GM21515 (cell line): ENCODE results near the gene ADM5.

ENCODE experiments used
- ATAC-seq: cut with Tn5 transposase; IDR thresholded peaks from one replicate; pipeline ENCODE4 v1.9.1; 2021; ENCODE audit not compliant: unreplicated experiment

ADM5 gene

DNA sequence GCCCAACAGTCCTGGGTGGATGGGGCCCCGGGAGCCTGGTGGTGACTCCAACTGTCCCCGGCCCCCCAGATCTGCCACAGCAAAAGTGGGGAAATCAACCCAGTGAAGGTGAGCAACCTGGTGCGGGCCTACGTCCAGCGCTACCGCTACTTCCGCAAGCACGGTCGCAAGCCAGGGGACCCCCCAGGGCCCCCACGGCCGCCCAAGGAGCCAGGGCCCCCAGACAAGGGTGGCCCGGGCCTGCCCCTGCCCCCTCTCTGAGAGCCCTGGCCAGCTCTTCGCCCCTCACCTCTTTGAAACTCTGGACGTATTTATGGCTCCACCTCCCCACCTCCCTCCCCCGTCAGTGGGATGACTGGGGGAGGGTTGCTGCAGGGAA lies 31.3 kb upstream of the ADM5 start:
- ATAC-seq, result no peak

DNA sequence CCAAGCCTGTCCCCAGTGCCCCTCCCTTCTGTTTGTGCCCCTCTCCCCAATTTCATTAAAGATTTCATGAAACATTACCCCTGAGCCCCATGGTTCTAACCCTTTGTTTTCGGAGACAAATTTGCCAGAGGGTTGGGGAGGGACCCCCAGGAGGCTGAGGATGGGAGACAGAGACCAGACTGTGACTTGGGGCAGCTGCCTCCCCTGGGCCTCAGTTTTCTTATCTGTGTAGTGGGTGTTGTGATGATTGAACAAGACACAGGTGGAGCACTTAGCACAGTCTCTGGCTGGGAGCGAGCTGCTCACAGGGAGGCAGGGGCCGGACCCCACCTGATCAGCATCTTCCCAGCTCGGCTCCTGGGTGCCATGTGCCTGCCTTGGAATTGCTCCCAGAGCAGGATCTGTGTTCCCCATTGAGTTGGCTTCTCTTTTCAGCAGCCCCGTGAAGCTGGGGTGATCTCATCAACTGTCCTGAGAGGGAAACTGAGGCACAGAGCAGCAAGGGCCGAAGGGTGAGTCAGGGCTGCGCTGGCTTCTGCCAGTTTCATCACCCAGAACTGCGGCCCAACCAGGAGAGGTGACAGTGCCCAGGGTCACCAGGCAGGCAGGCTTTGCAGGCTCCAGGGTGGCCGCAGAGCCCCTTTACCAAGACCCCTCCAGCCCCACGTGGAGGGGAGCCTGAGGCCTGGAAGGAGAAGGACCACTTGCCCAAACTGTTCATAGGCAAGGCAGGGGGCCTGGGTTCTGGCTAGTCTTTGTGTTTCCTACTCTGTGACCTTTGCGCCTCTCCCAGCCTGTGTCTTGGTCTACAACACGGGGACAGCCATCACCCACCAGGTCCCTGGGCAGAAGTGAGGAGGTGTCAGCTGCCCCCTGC lies 30.6 kb upstream of the ADM5 start:
- ATAC-seq, result no peak

DNA sequence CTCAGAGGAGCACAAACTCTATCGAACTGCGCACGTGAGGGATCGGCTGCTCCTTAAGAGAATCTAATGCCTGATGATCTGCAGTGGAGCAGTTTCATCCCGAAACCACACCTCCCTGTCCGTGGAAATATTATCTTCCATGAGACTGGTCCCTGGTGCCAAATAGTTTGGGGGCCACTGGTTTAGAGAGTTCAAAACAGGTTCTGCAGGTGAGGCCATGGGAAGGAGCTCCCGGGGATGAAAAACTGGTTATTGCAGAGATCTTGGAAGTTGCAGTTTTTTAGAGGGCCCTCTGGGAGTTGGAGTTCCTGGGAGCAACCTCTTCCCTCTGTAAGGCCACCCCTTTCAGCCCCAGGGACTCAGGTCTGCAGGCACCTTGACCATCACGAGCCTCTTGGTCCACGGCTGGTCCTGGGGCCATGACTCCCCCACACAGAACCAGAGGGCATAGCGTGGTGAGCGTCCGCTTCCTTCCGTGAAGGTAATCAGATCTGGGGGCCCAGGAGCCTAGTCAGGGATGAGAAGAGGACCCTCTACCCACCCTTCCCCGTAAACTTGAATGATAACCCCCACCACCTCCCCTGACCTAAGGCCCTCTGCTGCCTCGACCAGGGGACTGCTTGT lies 28.9 kb upstream of the ADM5 start:
- no peak for ATAC-seq

DNA sequence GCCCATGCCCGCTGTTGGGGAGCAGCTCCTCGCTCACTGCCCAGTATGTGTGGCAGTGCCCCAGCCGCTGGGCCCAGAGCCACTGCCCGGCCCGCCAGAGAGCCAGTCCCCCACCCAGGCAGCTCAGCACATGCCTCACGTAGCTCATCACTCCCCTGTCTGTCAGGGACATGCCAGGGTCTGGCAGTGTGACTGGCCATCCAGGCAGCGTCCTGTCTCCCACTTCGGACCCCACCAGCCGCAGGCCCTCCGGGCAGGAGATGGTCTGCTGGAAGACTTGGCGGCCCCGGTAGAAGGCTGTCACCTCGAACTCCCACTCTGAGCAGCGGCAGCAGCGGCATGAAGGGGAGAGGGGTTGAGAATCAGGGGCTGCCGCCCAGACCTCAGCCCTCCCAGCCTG lies 27.4 kb upstream of the ADM5 start:
- no peak for ATAC-seq

DNA sequence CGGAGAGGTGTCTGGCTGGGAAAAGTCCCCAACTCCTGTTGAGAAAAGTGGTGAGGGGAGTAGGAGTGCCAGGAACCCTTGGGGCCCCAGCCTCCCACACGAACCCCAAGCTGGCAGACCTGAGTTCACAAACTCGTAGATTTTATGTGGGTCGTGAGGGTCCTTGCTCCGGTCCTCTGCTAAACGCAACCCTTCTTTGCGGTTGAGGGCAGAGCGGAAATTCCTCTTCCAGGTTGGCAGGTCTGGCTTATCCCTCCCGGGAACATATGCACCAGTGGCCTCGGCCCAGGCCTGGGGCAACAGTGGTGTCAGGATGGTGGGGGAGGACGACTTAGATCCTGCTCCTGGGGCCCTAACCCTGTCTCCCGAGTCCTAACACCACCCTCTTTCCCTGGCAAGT lies 26.2 kb upstream of the ADM5 start:
- ATAC-seq, result no peak

DNA sequence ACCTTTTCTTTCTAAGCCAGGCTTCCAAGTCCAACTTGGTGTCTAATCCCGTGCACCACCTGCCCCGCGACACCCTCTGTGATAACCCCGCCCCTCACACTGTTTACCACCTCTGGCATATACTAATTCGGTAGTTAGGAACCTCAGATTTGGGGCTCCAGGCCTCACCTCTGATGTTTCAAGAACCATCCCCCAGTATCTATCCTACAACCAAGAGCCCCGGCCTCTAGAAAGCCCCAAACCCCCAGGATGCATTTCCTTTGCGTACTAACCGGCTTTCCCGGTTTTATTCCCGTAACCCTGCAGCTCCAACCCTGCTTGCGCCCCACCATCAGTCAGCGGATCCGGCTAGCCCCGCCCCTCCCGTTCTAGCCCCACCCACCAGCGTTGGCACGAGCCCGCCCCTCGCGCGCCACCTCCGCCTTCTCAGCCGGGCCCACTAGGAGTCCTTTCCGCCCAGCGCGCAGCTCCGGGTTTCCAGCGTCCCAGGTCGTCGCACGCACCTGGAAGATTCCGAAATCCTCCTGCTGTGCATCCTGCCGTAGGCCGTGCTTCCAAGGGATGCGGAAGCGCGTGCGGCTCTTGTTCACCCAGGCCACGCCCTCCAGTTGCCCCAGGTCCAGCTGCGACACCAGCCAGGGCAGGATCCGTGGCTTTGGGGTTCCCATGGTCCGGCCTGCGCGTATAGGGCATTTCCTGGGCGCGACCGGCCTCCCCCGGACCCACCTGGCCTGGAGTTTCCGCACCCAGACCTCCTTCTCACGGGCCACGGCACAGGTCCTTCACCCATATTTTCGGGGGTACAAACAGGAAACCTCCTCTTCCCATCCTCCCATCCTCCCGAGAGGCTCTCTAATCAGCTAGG lies 25.0 kb upstream of the ADM5 start:
- peak; percentile 29 for ATAC-seq

DNA sequence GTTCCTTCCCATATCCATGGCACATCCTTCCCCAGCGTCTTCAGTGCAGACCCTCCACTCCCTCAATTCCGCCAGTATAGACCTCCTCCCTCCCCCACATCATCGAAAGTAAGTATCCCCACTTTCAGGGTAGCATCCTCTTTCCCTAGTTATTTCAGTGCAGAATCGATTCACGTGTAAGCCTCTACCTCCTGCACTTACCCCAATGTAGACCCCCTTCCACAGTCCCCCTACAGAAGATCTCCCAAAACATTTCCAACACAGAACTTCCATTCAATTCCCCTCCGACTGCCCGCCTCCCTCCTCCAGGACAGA lies 24.4 kb upstream of the ADM5 start:
- no peak for ATAC-seq

DNA sequence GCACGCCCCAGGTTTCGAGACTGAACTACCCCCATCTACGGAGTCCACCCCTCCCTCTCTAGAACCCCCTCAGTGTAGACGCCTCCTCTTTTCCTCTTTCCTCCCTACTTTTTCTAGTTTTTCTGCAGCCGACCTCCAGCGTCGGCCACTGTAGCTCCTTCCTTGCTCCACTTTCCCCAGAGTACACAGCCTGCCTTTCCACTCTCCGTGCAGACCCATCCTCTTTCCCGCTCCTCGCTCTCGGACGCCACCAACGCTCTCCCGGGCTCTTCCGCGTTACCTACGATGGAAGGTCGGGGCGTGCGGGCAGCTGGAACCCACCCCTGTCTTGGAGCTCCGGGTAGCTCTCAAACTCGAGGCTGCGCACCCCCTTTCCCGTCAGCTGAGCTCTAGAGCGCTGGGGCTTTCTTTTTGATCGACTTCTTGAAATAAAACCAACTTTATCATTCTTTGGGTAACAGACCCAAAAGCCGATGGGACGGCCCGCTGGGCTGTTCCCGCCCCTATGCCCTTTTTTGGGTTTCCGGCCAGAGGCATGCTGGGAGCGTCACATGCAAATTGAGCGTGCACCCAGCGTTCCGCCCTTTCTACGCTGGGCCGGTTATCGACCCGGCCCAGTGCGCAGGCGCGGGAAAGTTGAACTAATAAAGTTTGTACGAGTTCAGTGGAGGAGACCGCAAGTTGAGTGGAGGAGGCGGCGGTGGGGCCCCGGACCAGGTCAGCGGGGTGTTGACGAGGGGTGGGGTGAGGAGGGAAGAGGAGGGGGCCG lies 23.9 kb upstream of the ADM5 start, which contains the start of the genes BCL2L12 and IRF3:
Gene BCL2L12 (plus strand): TSS at position 583 of the 769 bp plus-strand sequence. CDS start 760 bp downstream, outside the sequence.
Gene IRF3 (minus strand): TSS at position 507 of the 769 bp plus-strand sequence. CDS start 1,019 bp downstream, outside the sequence.
- peak; percentile 73 for ATAC-seq

DNA sequence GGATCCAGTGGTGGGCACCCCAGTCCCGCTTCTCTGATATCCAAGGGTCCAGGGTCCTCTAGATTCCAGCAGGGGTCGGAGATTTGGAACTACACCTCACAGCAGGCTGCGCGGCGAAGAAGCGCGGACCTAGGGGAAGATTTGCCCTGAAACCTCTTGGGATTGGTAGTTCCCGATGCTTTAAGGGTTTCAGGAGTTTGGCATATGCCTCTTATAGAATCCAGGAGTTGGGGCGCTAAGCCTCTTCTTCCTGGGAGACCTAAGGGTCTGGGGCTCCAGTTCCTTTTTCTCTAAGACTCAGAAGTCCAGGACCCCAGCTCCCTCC lies 23.3 kb upstream of the ADM5 start:
- no peak for ATAC-seq

DNA sequence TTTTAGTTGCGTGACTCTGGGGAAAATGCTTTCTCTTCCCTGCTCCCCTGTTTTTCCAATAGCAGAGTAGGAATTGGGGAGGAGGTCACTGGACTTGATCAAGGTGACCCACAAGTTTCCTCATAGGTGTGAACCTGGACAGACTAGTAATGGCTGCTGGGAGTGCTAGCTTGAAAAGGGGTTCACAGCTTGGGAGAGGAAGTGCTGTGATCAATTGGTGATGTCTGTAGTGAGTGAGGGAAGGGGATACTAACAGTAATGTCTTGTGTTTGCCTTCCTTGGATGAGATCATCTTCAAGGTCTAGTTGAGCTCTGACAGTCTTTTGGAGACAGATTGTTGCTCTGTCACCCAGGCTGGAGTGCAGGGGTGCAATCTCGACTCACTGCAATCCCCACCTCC lies 21.9 kb upstream of the ADM5 start:
- no peak for ATAC-seq

DNA sequence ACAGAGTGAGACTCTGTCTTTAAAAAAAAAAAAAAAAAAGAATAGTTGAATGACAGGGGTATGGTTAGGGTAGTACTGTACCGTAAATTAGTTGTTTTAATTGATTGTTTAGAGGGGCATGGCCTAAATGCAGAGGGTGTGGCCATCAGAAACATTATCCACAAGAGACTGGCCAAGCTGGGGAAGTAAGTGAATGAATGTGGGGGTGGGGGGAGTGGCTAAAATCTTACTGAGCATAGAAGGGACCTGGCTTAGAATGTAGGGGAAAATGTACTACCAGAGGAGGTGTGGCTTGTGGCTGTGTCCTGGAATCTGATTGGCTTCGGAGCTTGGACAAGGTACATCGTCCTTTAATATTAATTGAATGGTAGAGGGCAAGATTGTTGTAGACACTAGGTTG lies 19.9 kb upstream of the ADM5 start:
- ATAC-seq, result no peak

DNA sequence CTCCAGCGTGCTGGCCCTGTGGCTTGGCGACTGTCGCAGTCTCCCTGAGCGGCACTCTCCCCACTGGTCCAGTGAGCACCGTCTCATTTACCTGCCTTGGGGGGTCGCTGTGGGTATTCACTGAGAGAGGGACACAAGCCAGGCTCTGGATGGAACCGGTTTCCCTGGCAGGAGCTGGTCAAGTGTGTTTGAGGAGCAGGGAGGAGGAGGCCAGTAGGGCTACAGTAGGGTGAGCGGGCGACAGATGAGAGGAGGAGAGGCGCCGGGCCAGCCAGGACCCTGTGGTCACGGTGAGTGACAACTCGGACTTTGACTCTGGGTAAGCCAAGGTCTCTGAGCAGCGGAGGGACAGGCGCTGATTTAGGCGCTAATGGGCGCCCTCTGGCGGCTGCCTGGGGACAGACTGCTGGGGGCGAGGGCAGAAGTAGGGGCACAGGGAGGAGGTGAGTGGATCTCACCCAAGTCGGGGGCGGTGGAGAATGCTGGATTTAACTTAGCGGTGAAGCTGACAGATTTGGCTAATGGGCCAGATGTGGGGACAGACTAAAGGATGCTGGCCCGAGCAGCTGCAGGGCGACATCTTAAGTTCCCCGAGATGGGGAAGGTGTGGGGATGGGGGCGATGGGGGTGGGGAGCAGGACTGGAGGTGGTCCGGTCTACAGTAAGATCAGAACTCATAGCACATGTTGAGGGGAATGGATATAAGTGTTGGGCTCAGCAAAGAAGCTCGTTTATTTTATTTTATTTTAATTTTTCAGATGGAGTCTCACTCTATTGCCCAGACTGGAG lies 17.1 kb upstream of the ADM5 start:
- no peak for ATAC-seq

DNA sequence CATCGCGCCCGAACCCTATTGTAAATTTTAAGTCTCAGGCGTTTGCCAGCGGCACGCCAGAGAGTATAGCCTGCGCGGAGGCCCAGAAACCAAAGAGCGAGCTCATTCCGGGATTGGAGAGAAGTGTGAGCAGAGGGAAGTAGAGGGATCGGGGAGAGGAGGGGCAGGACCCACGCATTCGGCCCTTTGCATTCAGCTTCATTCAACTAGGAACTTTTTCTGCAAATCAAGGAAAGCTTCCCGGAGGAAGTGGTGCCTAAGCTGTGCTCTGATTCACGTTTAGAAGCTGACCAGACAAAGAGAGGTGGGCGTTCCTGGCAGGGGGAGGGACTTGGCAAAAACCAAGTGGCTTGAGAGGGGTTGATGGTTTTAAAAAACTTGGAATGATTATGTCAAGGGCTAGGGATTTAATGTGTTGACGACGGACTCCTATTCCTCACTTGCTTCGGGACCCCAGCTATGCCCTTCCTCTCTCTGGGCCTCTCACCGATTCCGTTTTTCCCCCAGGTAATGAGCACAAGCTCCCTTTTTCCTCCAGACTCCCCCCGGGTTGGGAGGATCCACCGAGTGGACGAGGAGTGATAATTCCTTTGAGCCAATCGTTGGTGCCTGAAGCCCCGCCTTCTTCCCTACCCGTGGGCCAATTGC lies 13.1 kb upstream of the ADM5 start:
- ATAC-seq, result peak; percentile 24

DNA sequence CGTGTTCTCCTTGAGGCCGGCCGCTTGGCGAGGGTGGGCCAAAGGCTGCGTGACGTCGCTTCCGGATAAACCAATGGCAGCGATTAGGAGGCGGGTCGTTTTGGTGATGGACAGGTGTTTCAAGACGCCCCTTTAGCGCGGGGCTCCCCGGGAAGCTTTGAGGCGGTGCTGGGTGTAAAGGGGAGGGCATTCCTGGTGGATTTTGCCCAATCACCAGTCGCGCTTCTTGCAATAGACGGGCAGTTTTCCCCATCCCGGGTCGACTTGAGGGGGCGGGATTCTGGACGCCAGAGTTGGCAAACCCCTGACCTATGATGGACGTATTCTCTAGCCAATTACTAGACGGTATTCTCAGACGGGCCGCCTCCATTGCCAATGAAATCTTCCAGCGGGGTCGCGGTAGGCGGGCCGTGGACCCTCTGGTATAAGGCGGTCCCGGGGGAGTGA lies 12.6 kb upstream of the ADM5 start:
- ATAC-seq, result peak; percentile 54

DNA sequence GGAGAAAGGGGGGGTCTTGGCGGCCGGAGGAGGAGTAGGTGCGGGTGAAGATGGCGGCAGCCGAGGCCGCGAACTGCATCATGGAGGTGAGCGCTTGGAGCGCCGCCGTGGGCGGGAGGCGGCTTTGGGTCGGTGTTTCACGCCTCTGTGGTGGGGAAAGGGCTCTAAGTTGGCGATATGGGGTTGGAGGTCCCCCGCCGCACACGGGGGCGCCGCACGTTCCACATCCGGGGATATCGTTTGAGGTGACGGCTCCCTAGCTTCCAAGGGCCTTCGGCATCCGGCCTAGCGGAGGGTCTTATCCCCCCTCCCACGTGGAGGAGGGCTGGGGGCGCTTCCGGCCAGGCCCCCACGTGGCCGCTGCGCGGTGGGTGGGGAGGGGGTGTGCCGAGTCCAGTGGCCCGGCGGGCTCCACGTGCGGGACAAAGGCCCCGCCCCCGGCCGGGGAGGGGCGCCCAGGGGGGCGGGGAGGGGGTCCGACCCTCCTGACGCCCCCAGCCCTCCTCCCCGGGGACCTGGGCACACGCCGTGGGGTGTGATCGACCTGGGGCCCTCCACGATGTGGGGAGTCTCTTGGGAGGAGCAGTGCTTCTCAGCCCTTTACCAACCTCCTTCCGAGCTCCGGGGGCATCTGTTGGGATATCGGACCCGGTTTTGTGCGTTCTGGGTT lies 12.0 kb upstream of the ADM5 start, which contains the start of gene PRMT1:
Gene PRMT1 (plus strand): TSS at position 41 of the 670 bp plus-strand sequence. CDS start 10 bp downstream, at position 51.
- ATAC-seq, result no peak

DNA sequence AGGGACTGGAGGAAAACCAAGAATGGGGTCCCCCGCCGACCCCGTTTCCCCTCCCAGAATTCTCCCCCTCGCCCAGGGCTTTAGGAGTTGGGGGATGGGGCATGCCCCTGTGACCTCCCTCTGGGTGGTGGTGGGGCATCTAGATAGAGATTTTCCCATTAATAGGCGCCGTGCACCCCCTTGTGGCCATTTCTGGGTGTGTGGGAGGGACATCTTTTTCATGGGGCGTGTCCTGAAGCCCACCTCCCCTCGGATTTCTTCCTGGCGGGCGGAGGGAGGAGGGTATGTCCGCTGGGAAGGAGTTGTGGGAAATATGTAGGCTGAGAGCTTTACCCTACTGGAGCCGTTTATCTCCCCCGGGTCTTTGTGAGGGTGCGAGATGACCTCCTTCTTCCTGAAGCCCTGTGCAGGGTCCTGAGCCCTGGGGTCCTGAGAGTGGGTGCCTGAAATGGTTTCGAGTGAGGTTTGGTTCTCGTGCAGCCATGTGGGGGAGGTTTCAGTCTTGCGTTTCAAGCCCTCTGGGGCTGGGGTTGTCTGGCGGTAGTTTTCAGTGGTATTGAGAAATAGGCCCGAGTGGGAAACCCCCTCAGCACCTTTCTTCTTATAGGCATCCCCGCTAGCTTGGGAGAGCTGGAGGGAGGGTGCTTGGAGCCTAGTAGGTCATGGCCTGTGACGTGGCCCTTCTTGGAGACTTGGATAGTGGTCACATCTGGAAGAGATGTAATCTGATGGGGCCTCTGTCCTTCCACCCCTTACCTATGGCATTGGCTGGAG lies 11.3 kb upstream of the ADM5 start:
- ATAC-seq, result no peak

DNA sequence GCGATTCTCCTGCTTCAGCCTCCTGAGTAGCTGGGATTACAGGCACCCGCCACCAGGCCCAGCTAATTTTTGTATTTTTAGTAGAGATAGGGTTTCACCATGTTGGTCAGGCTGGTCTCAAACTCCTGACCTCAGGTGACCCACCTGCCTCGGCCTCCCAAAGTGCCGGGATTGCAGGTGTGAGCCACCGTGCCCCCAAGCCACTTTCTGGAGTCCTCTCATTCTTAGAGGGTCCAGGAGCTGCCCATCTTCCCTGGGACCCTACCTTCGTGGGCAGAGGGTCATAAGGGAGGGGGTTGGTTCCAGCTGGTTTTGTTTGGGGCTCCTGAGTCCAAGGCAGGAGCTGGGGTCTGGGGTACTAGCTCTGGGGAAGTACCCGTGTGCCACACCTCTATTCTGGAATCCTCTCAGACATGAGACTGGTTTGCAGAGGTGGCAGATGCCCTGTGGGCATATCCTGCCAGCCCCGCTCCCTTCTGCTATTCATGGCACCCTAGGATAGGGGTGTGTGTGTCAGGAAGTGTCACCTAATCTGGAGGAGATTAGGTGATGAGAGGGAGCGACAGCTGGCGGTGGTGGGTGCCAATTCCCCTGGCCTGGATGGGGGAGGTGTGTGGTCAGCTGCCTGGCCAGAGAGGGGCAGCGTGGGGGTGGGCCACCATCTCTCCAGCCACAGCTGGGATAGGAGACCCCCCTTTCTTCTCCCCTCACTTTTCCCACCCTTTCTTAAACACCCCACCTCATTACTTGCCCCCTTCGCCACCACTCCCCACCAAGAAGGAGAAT lies 10.2 kb upstream of the ADM5 start:
- no peak for ATAC-seq
